Activated naive CD4-positive, alpha-beta T cell treated with anti-CD3 and anti-CD28 coated beads for 36 hours (primary cell): Measurements from ENCODE around the gene CHST8. TPM values are rescaled to one million over a fixed set of nuclear protein-coding genes. Genes with fewer than 3 reads are reported as not detected.

ENCODE experiments used
- CTCF ChIA-PET: fragments of 350-600 bp; sonication (Branson Sonifier 250); formaldehyde crosslinking; loops from one replicate; lab custom pipeline; 2021; ENCODE audit warnings: antibody characterized with exemption; lab: Charles Lee
- DNase-seq: peaks from one replicate; pipeline ENCODE4 v3.0.0-alpha.2; 2020
- H3K27ac Mint-ChIP-seq: one replicate; pipeline ENCODE4 v1.8.0; 2021; ENCODE audit warnings: mild to moderate bottlenecking, mixed read lengths
- H3K27me3 Mint-ChIP-seq: one replicate; pipeline ENCODE4 v1.8.0; 2021; ENCODE audit warnings: low read depth, mixed read lengths
- H3K36me3 Mint-ChIP-seq: one replicate; pipeline ENCODE4 v1.8.0; 2021; ENCODE audit warnings: low read depth, mixed read lengths
- H3K4me1 Mint-ChIP-seq: one replicate; pipeline ENCODE4 v1.8.0; 2021; ENCODE audit warnings: low read depth, mixed read lengths
- H3K4me3 Mint-ChIP-seq: one replicate; pipeline ENCODE4 v1.8.0; 2021; ENCODE audit warnings: mild to moderate bottlenecking, moderate library complexity, mixed read lengths
- H3K9me3 Mint-ChIP-seq: one replicate; pipeline ENCODE4 v1.8.0; 2021; ENCODE audit warnings: mixed read lengths
- intact Hi-C: fragments of 100-400 bp; cut with micrococcal nuclease; formaldehyde crosslinking; loops from one replicate; pipeline ENCODE4 v1.15.1; 2023
- total RNA-seq, 2 experiments: library from RNA; stranded (reverse); gene quantifications; one replicate each; pipeline ENCODE4 v1.2.3, GENCODE V29; 2021

The CHST8 gene
- total RNA-seq, 2 experiments from 2014 or later = not detected

DNA sequence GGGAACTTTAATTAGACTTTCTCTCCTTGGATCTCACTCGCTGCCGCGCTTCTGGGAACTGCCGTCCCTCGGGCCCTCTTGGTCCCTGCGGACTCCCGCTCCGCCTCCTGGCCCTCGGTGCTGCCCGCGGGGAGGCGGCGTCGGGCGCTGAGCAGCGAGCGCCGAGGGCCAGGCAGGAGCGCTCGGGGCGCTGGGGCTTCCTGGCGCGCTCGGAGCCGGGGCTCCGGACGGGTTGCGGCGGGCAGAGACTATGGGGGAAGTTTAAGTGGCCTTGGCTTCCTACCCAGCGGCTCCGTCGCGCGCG, 704 bp downstream of the CHST8 start:
- Mint-ChIP-seq H3K36me3 (no peaks in the 10 kb centered on the region), H3K27me3 (peaks cover 37% of the 10 kb centered on the region), H3K4me1 (no peaks in the 10 kb centered on the region), H3K27ac (no peak overlapping the region), H3K9me3 (no peaks in the 10 kb centered on the region), H3K4me3 (no peak overlapping the region)
- intact Hi-C loops = no loop called here
- no peak for DNase-seq
- CTCF ChIA-PET = no interaction called here

DNA sequence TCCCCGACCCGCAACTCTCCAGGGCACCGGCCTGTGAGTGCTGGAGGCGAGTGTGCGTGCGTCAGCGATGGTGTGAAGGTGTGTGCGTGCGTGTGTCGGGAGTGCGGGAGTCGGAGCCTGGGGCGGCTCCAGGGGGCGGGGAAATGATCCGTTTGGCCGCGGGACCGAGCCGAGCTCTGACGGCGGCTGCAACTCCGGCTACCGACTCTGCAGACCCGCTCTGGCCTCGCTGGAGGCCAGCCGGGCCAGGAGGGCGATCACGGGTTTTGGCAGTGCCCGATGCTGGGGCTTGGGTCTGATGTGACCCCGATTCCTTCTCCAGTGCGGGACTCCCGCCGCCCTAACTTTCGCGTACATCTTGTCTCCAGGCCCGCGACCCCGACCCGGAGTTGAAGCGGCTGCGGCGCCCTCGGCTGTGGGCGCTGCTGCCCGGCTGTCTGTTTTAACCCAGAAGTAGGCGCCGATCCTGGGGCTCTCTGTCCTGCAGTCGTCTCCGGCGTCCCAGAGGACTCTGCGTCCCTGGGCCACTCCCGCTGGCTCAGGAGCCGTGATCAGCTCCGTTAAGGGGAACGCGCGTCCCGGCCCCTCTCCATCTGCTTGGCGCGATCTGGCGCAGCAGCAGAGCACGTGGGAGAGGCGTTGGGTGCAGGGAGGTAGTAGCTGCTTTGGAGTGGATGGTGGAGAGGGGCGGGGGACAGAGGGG, 1.2 kb downstream of the CHST8 start:
- Mint-ChIP-seq H3K27me3 (peaks cover 39% of the 10 kb centered on the region), H3K4me1 (no peaks in the 10 kb centered on the region), H3K9me3 (no peaks in the 10 kb centered on the region), H3K27ac (no peak overlapping the region), H3K36me3 (no peaks in the 10 kb centered on the region), H3K4me3 (no peak overlapping the region)
- CTCF ChIA-PET = no interaction called here
- intact Hi-C loops = no loop called here
- no peak for DNase-seq

DNA sequence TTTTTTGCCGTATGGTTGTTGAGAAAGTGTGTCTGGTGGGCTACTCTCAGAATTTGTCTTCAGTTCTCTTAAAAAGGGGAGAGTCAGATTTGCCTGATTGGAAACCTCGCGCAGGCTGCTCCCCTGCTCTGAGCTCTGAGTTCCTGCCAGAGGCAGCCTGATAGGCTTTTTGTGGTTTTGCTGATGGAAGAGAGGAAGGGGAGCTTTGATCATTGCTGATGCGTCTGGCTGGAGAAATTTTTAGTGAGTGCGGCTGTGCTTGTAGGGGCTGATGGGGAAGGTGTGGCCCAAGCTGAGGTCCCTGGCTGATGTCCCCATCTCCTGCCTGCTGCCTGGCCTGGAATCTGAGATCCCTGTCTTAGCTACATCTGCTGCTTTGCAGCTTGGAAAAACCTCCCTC, 2.8 kb downstream of the CHST8 start:
- intact Hi-C loops = no loop called here
- no peaks in the 10 kb centered on the region for H3K36me3 Mint-ChIP-seq
- no peaks in the 10 kb centered on the region for H3K9me3 Mint-ChIP-seq
- H3K4me1 Mint-ChIP-seq = no peaks in the 10 kb centered on the region
- no peak for DNase-seq
- H3K4me3 Mint-ChIP-seq = no peak overlapping the region
- H3K27me3 Mint-ChIP-seq = peaks cover 42% of the 10 kb centered on the region
- H3K27ac Mint-ChIP-seq = no peak overlapping the region
- CTCF ChIA-PET = no interaction called here

DNA sequence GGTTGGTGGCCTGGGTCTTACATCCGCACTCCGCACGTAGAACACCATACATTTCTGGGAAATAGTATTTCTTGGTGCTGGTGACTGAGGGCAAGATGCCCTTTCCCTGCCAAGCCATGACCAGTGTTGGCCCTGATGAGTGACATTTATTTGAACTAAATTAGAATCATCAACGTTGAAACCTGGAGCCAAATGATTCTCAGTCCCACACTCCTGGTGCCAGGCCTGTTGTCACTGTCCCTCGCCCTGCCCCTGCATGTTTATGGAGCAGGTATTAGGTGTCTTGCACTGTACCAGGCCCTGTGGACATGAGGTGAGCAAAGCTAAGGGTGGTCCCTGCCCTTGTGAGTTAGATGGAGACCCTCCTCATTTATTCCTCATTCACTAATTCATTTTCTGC, 5.8 kb downstream of the CHST8 start:
- H3K27ac Mint-ChIP-seq = no peak overlapping the region
- H3K9me3 Mint-ChIP-seq = no peaks in the 10 kb centered on the region
- H3K27me3 Mint-ChIP-seq = peaks cover 32% of the 10 kb centered on the region
- intact Hi-C loops = no loop called here
- H3K4me1 Mint-ChIP-seq = no peaks in the 10 kb centered on the region
- CTCF ChIA-PET = no interaction called here
- no peaks in the 10 kb centered on the region for H3K36me3 Mint-ChIP-seq
- no peak for DNase-seq
- H3K4me3 Mint-ChIP-seq = no peak overlapping the region

DNA sequence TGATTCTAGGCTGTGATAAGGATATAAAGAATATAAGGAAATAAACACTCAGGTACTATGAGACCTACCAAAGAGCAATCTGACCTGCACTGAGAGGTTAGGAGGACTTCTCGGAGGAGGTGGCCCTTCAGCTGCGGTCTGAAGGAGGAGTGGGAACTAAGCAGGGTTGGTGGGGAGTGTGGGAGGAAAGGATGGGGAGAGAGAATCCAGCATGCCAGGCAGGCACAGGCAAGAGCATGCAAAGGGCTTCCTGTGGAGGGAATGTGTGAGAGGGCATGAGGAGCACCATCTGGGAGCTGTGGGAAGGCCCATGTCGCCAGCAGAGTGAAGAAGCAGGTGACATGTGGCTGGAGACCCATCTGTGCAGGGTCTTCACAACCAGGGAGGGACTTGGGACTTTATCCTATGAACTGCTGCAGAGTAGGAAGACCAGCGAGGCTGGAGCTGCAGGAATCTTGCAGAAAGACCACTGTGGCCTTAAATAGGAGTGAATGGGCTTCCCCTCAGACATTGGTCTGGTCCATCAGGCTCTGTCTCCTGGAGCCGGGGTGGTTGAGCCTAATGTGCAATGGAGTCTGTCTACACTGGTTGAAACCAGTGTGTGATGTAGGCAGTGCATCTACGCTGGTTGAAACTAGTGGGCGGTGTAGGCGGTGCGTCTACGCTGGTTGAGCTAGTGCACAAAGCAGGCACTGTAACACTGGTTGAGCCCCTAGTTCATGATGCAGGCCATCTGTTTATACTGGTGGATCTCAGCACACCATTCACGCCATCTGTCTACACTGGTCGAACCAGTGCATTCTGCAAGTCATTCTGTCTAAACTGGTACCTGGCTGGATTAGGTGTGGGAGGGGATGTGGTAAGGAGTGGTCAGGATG, 6.4 kb downstream of the CHST8 start:
- intact Hi-C loops = no loop called here
- no peak overlapping the region for H3K4me3 Mint-ChIP-seq
- H3K9me3 Mint-ChIP-seq = no peaks in the 10 kb centered on the region
- no peaks in the 10 kb centered on the region for H3K4me1 Mint-ChIP-seq
- H3K27ac Mint-ChIP-seq = no peak overlapping the region
- no peak for DNase-seq
- CTCF ChIA-PET = no interaction called here
- no peaks in the 10 kb centered on the region for H3K36me3 Mint-ChIP-seq
- H3K27me3 Mint-ChIP-seq = peaks cover 31% of the 10 kb centered on the region

DNA sequence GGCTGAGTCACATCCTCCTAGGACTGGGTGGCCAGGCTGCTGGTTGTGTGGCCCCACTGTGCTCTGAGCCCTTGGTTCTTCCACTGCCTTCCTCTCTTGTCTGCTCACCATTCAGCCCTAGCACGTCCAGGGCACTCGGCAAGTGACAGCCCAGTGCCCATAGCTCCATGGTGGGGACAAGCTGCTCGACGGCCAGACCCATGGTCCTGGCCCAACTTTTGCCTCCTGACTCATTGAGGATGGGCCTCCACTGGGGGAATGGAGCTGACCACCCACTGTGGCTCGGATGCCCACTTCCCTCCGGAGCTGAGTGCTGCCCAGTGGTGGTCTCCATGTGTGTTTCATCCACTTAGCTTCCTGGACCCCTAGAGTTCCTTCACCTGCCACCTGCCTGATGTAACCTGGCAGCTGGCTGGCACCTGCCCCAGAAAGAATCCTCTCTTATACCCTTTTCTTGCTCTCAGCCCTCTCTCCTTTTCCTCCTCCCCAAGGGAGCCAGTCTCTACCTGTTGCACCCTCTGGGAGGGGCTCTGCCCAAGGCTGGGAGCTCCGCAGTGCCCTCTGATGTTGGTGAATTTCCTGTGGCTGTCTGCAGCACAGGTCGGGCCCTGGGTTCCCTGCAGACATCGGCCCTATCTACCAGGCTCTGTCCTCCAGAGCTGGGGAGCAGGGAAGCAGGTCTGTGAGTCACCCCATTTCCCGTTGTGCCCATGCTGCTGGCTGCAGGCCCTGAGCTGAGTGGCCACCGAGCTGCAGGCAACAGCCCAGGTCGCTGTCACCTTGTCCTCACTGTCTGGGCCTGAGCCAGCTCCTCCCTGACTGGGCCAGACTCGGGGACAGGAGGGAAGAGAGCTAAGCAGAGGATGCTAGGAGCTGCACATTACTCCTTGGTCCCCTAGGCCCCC, 7.4 kb downstream of the CHST8 start:
- no peak overlapping the region for H3K4me3 Mint-ChIP-seq
- no peaks in the 10 kb centered on the region for H3K9me3 Mint-ChIP-seq
- H3K27ac Mint-ChIP-seq = no peak overlapping the region
- intact Hi-C loops = no loop called here
- DNase-seq = no peak
- no peaks in the 10 kb centered on the region for H3K4me1 Mint-ChIP-seq
- peaks cover 22% of the 10 kb centered on the region for H3K27me3 Mint-ChIP-seq
- no peaks in the 10 kb centered on the region for H3K36me3 Mint-ChIP-seq
- CTCF ChIA-PET = no interaction called here

DNA sequence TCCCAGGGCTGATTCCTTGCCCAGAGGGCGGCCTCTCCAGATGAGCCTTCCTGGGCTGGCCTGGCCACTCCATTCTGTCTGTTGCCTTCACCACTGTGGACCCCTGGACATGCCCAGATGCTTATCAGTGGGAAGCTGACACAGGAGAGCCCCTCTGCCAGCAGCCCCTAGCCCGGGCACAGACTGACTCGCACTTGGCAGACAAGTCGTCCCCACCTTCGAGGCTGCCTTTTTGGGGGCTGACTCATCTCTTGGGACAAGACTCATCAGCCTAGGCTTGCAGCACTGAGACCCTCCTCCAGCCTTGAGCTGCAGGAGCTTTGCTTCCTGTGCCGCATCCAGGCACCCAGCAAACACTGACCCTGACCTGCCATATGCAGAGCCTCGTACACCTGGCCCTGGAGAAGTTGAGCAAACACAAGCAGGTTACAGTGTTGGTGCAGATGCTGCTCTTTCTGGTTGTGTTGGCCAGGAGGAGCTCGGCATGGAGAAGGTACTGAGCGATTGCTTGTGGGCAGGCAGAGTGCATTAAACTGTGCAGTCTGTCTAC, 8.1 kb downstream of the CHST8 start:
- CTCF ChIA-PET = no interaction called here
- Mint-ChIP-seq H3K4me3 (no peak overlapping the region), H3K36me3 (no peaks in the 10 kb centered on the region), H3K27me3 (peaks cover 15% of the 10 kb centered on the region), H3K9me3 (no peaks in the 10 kb centered on the region), H3K27ac (no peak overlapping the region), H3K4me1 (no peaks in the 10 kb centered on the region)
- intact Hi-C loops = no loop called here
- no peak for DNase-seq

DNA sequence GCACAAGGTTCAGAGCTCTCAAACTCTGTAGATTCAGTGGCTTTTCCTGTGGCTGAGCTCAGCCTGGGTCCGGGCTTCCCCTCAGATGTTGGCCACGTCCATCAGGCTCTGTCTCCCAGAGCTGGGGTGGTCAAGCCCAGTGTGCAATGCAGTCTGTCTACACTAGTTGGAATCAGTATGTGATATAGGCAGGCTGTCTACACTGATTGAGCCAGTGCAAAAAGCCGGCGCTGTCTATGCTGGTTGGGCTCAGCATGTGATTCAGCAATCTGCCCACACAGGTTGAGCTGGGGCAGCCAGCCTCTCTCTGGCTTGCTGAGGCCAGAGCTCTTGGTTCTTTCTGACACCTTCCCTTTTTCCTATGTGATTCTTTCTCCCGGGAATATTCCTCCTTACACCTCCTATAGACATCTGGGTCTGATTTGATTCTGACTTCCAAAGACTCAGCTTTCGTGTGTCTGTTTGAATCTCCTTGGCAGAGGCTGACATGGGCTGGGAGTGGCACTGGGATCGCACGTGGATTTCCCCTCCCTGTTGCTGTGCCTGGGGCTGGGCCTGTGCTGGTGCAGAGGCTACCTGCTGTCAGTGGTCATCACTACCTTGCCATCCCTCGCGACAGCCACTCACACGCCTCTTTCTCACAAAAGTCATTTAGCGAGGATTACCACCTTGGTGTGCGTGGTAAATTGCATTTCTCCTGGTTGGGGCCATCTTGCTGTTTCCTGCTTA, 9.3 kb downstream of the CHST8 start:
- H3K27ac Mint-ChIP-seq = no peak overlapping the region
- H3K4me1 Mint-ChIP-seq = no peaks in the 10 kb centered on the region
- peaks cover 13% of the 10 kb centered on the region for H3K27me3 Mint-ChIP-seq
- DNase-seq = no peak
- intact Hi-C loops = no loop called here
- no peak overlapping the region for H3K4me3 Mint-ChIP-seq
- H3K36me3 Mint-ChIP-seq = no peaks in the 10 kb centered on the region
- CTCF ChIA-PET = no interaction called here
- H3K9me3 Mint-ChIP-seq = no peaks in the 10 kb centered on the region

DNA sequence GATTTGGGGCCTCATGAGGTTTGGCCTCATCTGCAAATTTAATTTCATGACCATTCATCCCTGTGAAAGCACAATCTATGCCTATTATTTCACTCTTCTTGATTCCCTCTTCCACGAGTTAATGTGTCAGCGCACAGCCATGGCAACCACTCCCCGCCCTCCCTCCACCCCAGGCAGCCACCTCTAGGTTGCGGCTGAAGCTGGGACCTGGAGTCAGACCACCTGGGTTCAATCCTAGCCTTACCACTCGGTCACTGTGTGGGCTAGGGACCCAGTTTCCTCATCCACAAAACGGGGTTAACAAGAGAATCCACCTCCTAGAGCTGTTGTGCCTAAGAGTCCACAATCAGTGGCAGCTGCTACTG, 9.8 kb downstream of the CHST8 start:
- H3K27ac Mint-ChIP-seq = no peak overlapping the region
- no peak for DNase-seq
- no peak overlapping the region for H3K4me3 Mint-ChIP-seq
- CTCF ChIA-PET = no interaction called here
- peaks cover 16% of the 10 kb centered on the region for H3K27me3 Mint-ChIP-seq
- H3K36me3 Mint-ChIP-seq = no peaks in the 10 kb centered on the region
- H3K9me3 Mint-ChIP-seq = no peaks in the 10 kb centered on the region
- H3K4me1 Mint-ChIP-seq = no peaks in the 10 kb centered on the region
- intact Hi-C loops = no loop called here

DNA sequence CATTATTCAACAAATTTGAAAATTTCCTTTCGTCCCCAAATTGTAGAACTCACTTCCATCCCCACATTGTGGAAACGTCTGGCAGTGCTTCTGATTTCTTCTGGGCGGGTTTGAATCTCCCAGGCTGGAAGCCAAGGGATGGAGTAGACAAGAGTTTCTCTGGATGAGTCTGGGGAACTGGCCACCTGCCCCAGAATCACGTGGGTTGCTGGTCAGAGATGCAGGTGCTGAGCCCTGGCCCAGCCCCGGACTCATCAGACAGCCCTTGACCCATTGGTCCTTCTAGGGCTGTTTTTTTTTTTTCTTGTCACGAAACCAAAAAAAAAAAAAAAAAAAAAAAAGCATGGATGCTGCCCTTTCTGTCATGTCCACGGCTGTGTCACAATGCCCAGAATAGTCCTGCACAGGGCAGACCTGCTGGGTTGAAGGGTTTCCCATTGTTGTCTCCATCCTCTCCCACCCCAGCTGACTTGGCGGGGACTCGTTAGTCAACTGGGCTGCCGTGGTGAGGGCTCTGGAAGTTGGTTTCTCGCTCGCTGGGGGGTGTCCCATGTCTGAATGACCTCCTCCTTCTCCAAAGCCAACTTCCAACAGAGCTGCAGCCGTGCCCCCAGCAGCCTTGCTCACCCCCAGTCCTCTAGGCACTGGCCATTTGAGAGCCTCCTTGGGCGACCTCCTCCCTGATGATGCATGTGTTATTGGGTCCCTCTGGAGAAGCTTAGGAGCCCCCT, 12.8 kb downstream of the CHST8 start:
- intact Hi-C loops = no loop called here
- H3K9me3 Mint-ChIP-seq = no peaks in the 10 kb centered on the region
- no peaks in the 10 kb centered on the region for H3K36me3 Mint-ChIP-seq
- no peaks in the 10 kb centered on the region for H3K4me1 Mint-ChIP-seq
- no peak for DNase-seq
- CTCF ChIA-PET = interaction anchor here (0.6 kb wide), 1 partner anchor 865 kb away, joined by 4 read pairs; no protein-coding TSS in a partner anchor
- no peak overlapping the region for H3K27ac Mint-ChIP-seq
- peaks cover 12% of the 10 kb centered on the region for H3K27me3 Mint-ChIP-seq
- H3K4me3 Mint-ChIP-seq = no peak overlapping the region

DNA sequence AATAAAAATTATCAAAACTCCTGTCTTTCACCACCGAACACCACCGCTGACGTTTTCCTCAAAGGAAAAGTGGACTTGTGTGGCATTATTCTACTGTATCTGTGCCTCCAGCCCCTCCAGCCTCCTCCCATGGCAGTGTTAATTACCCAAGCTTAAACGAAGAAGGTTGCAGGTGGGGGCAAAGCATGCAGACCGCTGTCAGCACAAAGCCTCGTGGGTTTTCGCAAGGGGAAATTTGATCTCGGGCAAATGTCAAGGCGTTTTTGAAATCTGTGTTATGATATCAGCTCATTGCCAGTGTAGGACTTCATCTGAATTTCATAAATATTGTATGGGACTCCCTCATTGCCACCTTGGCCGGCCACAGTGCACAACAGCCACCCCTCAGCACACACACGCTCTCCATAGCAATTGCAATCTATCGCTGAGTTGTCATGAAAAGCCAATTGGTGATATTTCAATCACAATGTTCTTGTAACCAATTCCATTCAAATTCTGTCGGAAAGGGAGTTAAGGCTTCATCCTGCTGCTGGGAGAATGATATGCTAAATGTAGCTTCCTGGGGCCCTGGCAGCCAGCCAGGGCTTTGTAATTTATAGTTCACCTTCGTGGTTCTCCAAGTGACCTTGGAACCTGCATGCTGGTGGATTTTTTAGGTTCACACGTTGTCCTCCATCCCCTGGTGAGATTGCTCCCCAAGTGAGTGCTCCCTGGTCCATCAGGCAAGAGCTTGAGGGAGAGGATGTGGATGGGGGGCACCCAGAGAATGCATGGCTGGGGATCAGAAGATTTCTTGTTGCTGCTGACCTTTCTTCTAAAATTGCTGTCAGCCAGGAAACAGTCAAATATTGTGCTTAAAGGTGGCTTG, 16.6 kb downstream of the CHST8 start:
- Mint-ChIP-seq H3K36me3 (no peaks in the 10 kb centered on the region), H3K27me3 (peaks cover 9% of the 10 kb centered on the region), H3K4me1 (no peaks in the 10 kb centered on the region), H3K4me3 (no peak overlapping the region), H3K9me3 (no peaks in the 10 kb centered on the region), H3K27ac (no peak overlapping the region)
- CTCF ChIA-PET = interaction anchor here (0.6 kb wide), 1 partner anchor 206 kb away, joined by 3 read pairs; no protein-coding TSS in a partner anchor
- intact Hi-C loops = no loop called here
- DNase-seq = no peak
